ENCODE measurements around the gene VPS37C. TPM values are rescaled to one million over a fixed set of nuclear protein-coding genes. Genes with fewer than 3 reads are reported as not detected.
"Not testable (repeated sequence)": the region's sequence is repeated elsewhere in the genome, so short reads cannot be mapped to it uniquely, and the experiment has no call there.

Gene VPS37C
- total and polyA plus RNA-seq, 10 donors, result 6.1 to 32.3 (median 20.5) TPM

DNA sequence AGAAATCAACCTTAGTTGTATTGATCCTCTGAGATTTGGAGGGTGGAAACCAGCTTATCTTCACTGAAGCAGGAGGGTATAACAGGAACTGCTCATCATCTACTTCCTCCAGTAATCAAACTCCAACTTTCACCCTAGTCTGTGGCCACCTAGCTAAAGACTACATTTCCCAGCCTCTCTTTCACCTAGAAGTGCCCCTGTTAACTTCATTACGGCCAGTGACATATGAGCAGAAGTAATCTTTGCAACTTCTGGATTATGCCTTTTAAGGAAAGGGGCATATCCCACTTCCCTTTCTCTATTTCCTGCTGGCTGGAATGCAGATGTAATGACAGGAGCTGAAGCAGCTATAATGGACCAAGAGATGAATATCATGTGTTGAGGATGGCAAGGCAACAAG, 7.6 kb upstream of the VPS37C start:
- intact Hi-C loops (cut with DNase I; ENCODE audit: low total_unique reads), result no loop called here
- Histone ChIP-seq H3K27me3 (replicated peaks in 1 of 7) (no peaks in the 10 kb centered on the region), H3K9me3 (peaks cover 0 to 6% (median 2%) of the 10 kb centered on the region in 8 donors), H3K4me3 (peak overlapping the region in 1 of 8 donors; percentile 21), H3K4me1 (peaks cover 0 to 55% (median 40%) of the 10 kb centered on the region in 6 donors), H3K27ac (peak overlapping the region in 2 of 8 donors; percentile 11 to 72), H3K36me3 (no peaks in the 10 kb centered on the region)
- TF ChIP-seq, protein P1, sequence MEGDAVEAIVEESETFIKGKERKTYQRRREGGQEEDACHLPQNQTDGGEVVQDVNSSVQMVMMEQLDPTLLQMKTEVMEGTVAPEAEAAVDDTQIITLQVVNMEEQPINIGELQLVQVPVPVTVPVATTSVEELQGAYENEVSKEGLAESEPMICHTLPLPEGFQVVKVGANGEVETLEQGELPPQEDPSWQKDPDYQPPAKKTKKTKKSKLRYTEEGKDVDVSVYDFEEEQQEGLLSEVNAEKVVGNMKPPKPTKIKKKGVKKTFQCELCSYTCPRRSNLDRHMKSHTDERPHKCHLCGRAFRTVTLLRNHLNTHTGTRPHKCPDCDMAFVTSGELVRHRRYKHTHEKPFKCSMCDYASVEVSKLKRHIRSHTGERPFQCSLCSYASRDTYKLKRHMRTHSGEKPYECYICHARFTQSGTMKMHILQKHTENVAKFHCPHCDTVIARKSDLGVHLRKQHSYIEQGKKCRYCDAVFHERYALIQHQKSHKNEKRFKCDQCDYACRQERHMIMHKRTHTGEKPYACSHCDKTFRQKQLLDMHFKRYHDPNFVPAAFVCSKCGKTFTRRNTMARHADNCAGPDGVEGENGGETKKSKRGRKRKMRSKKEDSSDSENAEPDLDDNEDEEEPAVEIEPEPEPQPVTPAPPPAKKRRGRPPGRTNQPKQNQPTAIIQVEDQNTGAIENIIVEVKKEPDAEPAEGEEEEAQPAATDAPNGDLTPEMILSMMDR (IDR thresholded peaks at IDR 0.05 in 8 of 11, conservative IDR thresholded peaks at IDR 0.05 in 3 of 11), result no peak
- TF ChIP-seq POLR2AphosphoS5 (IDR thresholded peaks at IDR 0.05), result no peak
- no peak for TF ChIP-seq POLR2A (IDR thresholded peaks at IDR 0.05)
- WGBS, 5 donors, result 44 to 89% (median 69%) methylated on average over 1 of the region's 1 CpG
- no peak for DNase-seq

DNA sequence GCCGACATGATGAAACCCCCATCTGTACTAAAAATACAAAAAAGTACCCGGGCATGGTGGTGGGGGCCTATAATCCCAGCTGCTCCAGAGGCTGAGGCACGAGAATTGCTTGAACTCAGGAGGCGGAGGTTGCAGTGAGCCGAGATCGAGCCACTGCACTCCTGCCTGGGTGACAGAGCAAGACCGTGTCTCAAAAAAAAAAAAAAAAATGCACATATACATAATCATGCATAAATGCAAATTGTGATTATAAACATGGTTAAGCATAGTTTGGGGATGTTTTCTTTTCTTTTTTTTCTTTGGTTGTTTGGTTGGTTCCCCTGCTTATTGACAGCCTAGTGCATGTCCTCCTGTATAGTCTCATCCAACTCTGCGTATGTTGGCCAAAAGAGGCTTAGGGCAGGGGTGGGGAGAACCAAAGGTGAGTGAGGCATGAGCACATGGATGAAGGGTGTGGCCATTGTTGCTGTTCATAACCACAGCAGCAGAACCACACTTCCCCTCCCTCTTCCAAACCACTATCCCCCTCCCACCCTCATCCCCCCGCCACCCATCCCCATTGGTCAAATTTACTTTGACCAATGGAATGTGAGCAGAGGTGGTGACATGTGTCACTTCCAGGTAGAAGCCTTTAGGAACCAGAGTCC, 6.9 kb upstream of the VPS37C start:
- Histone ChIP-seq H3K4me3 (peak overlapping the region in 1 of 8 donors; percentile 21), H3K27me3 (replicated peaks in 1 of 7) (no peaks in the 10 kb centered on the region), H3K9me3 (peaks cover 0 to 6% (median 2%) of the 10 kb centered on the region in 8 donors), H3K27ac (peak overlapping the region in 4 of 8 donors; percentile 49 to 72 (median 60)), H3K4me1 (peaks cover 0 to 61% (median 43%) of the 10 kb centered on the region in 6 donors), H3K36me3 (no peaks in the 10 kb centered on the region)
- TF ChIP-seq POLR2A (IDR thresholded peaks at IDR 0.05), result no peak
- TF ChIP-seq, protein P1 (IDR thresholded peaks at IDR 0.05 in 8 of 11, conservative IDR thresholded peaks at IDR 0.05 in 3 of 11), result no peak
- no peak for TF ChIP-seq POLR2AphosphoS5 (IDR thresholded peaks at IDR 0.05)
- 87 to 93% (median 88%) methylated on average over 9 of the region's 9 CpGs for WGBS, 5 donors
- intact Hi-C loops (cut with DNase I; ENCODE audit: low total_unique reads), result no loop called here
- no peak for DNase-seq

- H3K36me3 ChIP-seq; DNase-seq; H3K27me3 ChIP-seq (replicated peaks in 1 of 7); H3K4me3 ChIP-seq; intact Hi-C loops (cut with DNase I; ENCODE audit: low total_unique reads); H3K9me3 ChIP-seq: not testable (repeated sequence)
- 80 to 89% (median 86%) methylated on average over 1 to 24 of the region's 31 CpGs for WGBS, 5 donors
- Histone ChIP-seq H3K4me1 (peaks cover 9 to 63% (median 47%) of the 10 kb centered on the region in 6 donors), H3K27ac (peak overlapping the region in 1 of 8 donors; percentile 38)
Observed at GRCh38 chr11:61166331-61166730, 5.1 kb upstream of the VPS37C start.

DNA sequence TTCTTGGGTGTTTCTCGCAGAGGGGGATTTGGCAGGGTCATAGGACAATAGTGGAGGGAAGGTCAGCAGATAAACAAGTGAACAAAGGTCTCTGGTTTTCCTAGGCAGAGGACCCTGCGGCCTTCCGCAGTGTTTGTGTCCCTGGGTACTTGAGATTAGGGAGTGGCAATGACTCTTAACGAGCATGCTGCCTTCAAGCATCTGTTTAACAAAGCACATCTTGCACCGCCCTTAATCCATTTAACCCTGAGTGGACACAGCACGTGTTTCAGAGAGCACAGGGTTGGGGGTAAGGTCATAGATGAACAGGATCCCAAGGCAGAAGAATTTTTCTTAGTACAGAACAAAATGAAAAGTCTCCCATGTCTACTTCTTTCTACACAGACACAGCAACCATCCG, 4.6 kb upstream of the VPS37C start:
- WGBS, 5 donors, result 22 to 71% (median 70%) methylated on average over 1 to 3 of the region's 7 CpGs

GRCh38 chr11:61164606-61165424, 3.6 kb upstream of the VPS37C start:
- H3K27me3 ChIP-seq (replicated peaks in 1 of 7), result no peaks in the 10 kb centered on the region
- WGBS, 5 donors, result 66 to 83% (median 74%) methylated on average over 13 of the region's 13 CpGs
- H3K27ac ChIP-seq, result peak overlapping the region; percentile 19 to 99 (median 98)
- intact Hi-C loops (cut with DNase I; ENCODE audit: low total_unique reads), result no loop called here
- no peaks in the 10 kb centered on the region for H3K9me3 ChIP-seq
- peaks cover 11 to 73% (median 58%) of the 10 kb centered on the region in 6 donors for H3K4me1 ChIP-seq
- no peaks in the 10 kb centered on the region for H3K36me3 ChIP-seq
- TF ChIP-seq, protein P1 (IDR thresholded peaks at IDR 0.05 in 8 of 11, conservative IDR thresholded peaks at IDR 0.05 in 3 of 11), result no peak
- TF ChIP-seq POLR2A (IDR thresholded peaks at IDR 0.05), result no peak
- TF ChIP-seq POLR2AphosphoS5 (IDR thresholded peaks at IDR 0.05), result no peak
- peak overlapping the region in 1 of 8 donors; percentile 85 for H3K4me3 ChIP-seq
- no peak for DNase-seq

More for the DNA sequence above, 4.6 kb upstream of the VPS37C start:
- intact Hi-C loops (cut with DNase I; ENCODE audit: low total_unique reads); DNase-seq; H3K9me3 ChIP-seq; H3K36me3 ChIP-seq; H3K27me3 ChIP-seq (replicated peaks in 1 of 7); H3K4me3 ChIP-seq: not testable (repeated sequence)
- Histone ChIP-seq H3K4me1 (peaks cover 9 to 63% (median 48%) of the 10 kb centered on the region in 6 donors), H3K27ac (peak overlapping the region in 3 of 8 donors; percentile 99)
